WI38 (cell line): ENCODE measurements around the gene USP2.
"Not testable (repeated sequence)": the region's sequence is repeated elsewhere in the genome, so short reads cannot be mapped to it uniquely, and the experiment has no call there.

Experiments
- H3K4me3 ChIP-seq: 2 replicates; pipeline ENCODE4 v1.5.1; 2011; ENCODE audit warnings: low read depth, mild to moderate bottlenecking, control low read depth, low read length
- CTCF ChIP-seq: IDR thresholded peaks from 2 replicates; pipeline ENCODE4 v1.5.1; 2012; ENCODE audit warnings: low read depth, mild to moderate bottlenecking, control low read depth, low read length

USP2 gene

GRCh38 chr11:119412072-119412471, 30.6 kb upstream of the USP2 start:
- no peak for TF ChIP-seq CTCF
- no peak overlapping the region for H3K4me3 ChIP-seq

GRCh38 chr11:119410501-119410900, 29.0 kb upstream of the USP2 start:
- no peak for TF ChIP-seq CTCF

GRCh38 chr11:119409731-119410130, 28.2 kb upstream of the USP2 start:
- no peak for TF ChIP-seq CTCF
- H3K4me3 ChIP-seq = no peak overlapping the region

More at GRCh38 chr11:119410501-119410900, 29.0 kb upstream of the USP2 start:
- H3K4me3 ChIP-seq = no peak overlapping the region

GRCh38 chr11:119406005-119406404, 24.5 kb upstream of the USP2 start:
- H3K4me3 ChIP-seq = no peak overlapping the region
- TF ChIP-seq CTCF = no peak

- not testable (repeated sequence) for H3K4me3 ChIP-seq
Measured at GRCh38 chr11:119405448-119405847, 24.0 kb upstream of the USP2 start.

GRCh38 chr11:119404872-119405271, 23.4 kb upstream of the USP2 start:
- no peak for TF ChIP-seq CTCF
- no peak overlapping the region for H3K4me3 ChIP-seq

GRCh38 chr11:119403021-119403420, 21.5 kb upstream of the USP2 start:
- no peak overlapping the region for H3K4me3 ChIP-seq
- TF ChIP-seq CTCF = no peak

GRCh38 chr11:119402470-119402869, 21.0 kb upstream of the USP2 start:
- no peak overlapping the region for H3K4me3 ChIP-seq
- TF ChIP-seq CTCF = no peak
